T-cell (primary cell): ENCODE results near the gene ACSF3. TPM values are rescaled to one million over a fixed set of nuclear protein-coding genes. Genes with fewer than 3 reads are reported as not detected.

Experiments used
- ATAC-seq, 4 experiments: fragments of 200-7000 bp in 3 of 4; fragments of 150-1000 bp in 1 of 4; cut with Tn5 transposase; replicated peaks in 1 of 4; 1 replicate in 3 of 4; 2 replicates in 1 of 4; pipeline ENCODE4 v1.10.0; 2021; ENCODE audit warnings: moderate library complexity in 3 of 4, mild to moderate bottlenecking in 2 of 4, moderate number of reproducible peaks in 1 of 4
- CTCF ChIA-PET, 2 donors: fragments of 300-600 bp; sonication (Branson Sonifier 250); formaldehyde crosslinking; loops; one replicate each; lab custom pipeline; 2022; ENCODE audit warnings: antibody characterized with exemption in 2 of 2; lab: Charles Lee
- POLR2A ChIA-PET, 2 donors: fragments of 300-600 bp; sonication (Branson Sonifier 250); formaldehyde crosslinking; loops; one replicate each; lab custom pipeline; 2022; ENCODE audit warnings: antibody characterized with exemption in 2 of 2; lab: Charles Lee
- DNase-seq, 35 experiments: peaks; one replicate each; pipeline versions ENCODE4 v3.0.0 to v3.0.0-alpha.2; 2013 to 2023
- H3K27ac ChIP-seq: one replicate; pipeline ENCODE4 v1.5.1; 2013; ENCODE audit warnings: low read length
- H3K27me3 ChIP-seq, 2 experiments: replicated peaks in 1 of 2; 1 replicate in 1 of 2; 2 replicates in 1 of 2; pipeline versions ENCODE4 v1.6.1 to v1.7.0; 2013; ENCODE audit warnings: low read length in 1 of 2, mixed read lengths in 1 of 2; ENCODE audit not compliant: control insufficient read depth in 2 of 2, insufficient read depth in 2 of 2; ENCODE audit errors: extremely low read depth in 1 of 2
- H3K36me3 ChIP-seq, 2 donors: 1 replicate in 1 of 2; 2 replicates in 1 of 2; pipeline versions ENCODE4 v1.6.1 to v1.7.0; 2013; ENCODE audit warnings: low read length in 1 of 2; ENCODE audit not compliant: control insufficient read depth in 2 of 2, insufficient read depth in 1 of 2; ENCODE audit errors: extremely low read depth in 1 of 2
- H3K4me1 ChIP-seq, 2 experiments: 1 replicate in 1 of 2; 2 replicates in 1 of 2; pipeline versions ENCODE4 v1.6.1 to v1.7.0; 2013; ENCODE audit warnings: low read length in 2 of 2, mixed read lengths in 1 of 2; ENCODE audit not compliant: insufficient read depth in 2 of 2, control insufficient read depth in 1 of 2; ENCODE audit errors: extremely low read depth in 1 of 2
- H3K4me3 ChIP-seq, 2 donors: 1 replicate in 1 of 2; 2 replicates in 1 of 2; pipeline versions ENCODE4 v1.5.1 to v1.7.0; 2013; ENCODE audit warnings: mild to moderate bottlenecking in 2 of 2, low read length in 1 of 2, moderate library complexity in 1 of 2; ENCODE audit not compliant: control insufficient read depth in 1 of 2; ENCODE audit errors: extremely low read depth in 1 of 2
- H3K9me3 ChIP-seq: 2 replicates; pipeline ENCODE4 v1.7.0; 2013
- H3K27ac Mint-ChIP-seq, 2 donors: one replicate each; pipeline ENCODE4 v1.8.0; 2020 to 2021; ENCODE audit warnings: mild to moderate bottlenecking in 2 of 2, mixed read lengths in 2 of 2
- H3K27me3 Mint-ChIP-seq, 2 donors: one replicate each; pipeline ENCODE4 v1.8.0; 2021 to 2022; ENCODE audit warnings: mixed read lengths in 2 of 2
- H3K36me3 Mint-ChIP-seq: one replicate; pipeline ENCODE4 v1.8.0; 2021; ENCODE audit warnings: mixed read lengths
- H3K4me1 Mint-ChIP-seq, 3 donors: one replicate each; pipeline ENCODE4 v1.8.0; 2020 to 2022; ENCODE audit warnings: mixed read lengths in 3 of 3, mild to moderate bottlenecking in 1 of 3
- H3K4me3 Mint-ChIP-seq, 3 donors: one replicate each; pipeline ENCODE4 v1.8.0; 2020 to 2022; ENCODE audit warnings: mild to moderate bottlenecking in 3 of 3, mixed read lengths in 3 of 3, moderate library complexity in 3 of 3
- H3K9me3 Mint-ChIP-seq, 3 donors: one replicate each; pipeline ENCODE4 v1.8.0; 2020 to 2022; ENCODE audit warnings: mixed read lengths in 3 of 3
- WGBS: methylation state at CpG from one replicate; pipeline ENCODE4 v1.1.5; 2013; ENCODE audit warnings: missing lambda C conversion rate; ENCODE audit not compliant: insufficient coverage; 5-methylcytosine and 5-hydroxymethylcytosine counted together
- total RNA-seq, 35 experiments: library from RNA in 6 of 35; stranded (reverse) in 6 of 35; fragments of 120-200 nt in 1 of 35; gene quantifications; one replicate each; pipeline versions ENCODE4 v1.2.1 to v1.2.4 and lab custom pipeline; 2013 to 2026

Gene ACSF3
- total RNA-seq, 5 donors from 2014 or later (not counting 1 experiment from before 2014, with no cell fraction given): 70.5 to 102 (median 79.9) TPM

- H3K36me3 Mint-ChIP-seq: peaks cover 37% of the 10 kb centered on the region
- Histone ChIP-seq H3K4me3 (no peak overlapping the region), H3K27ac (no peak overlapping the region), H3K9me3 (no peaks in the 10 kb centered on the region), H3K36me3 (peaks cover 9 to 26% of the 10 kb centered on the region in 2 donors), H3K4me1 (no peaks in the 10 kb centered on the region), H3K27me3 (no peaks in the 10 kb centered on the region)
- H3K27me3 Mint-ChIP-seq: no peaks in the 10 kb centered on the region
- ChIA-PET POLR2A (no interaction called here), CTCF (no interaction called here)
- WGBS: 89% methylated on average over 3 of the region's 8 CpGs
- H3K27ac Mint-ChIP-seq: no peak overlapping the region
- DNase-seq (no peak), ATAC-seq (no peak)
- H3K4me1 Mint-ChIP-seq: peaks cover 0 to 5% (median 2%) of the 10 kb centered on the region in 3 donors
- no peak overlapping the region for H3K4me3 Mint-ChIP-seq
- peaks cover 3 to 8% (median 6%) of the 10 kb centered on the region in 3 donors for H3K9me3 Mint-ChIP-seq
These were observed 57.3 kb downstream of the ACSF3 start for GRCh38 chr16:89150981-89151380.

- Mint-ChIP-seq H3K27ac (no peak overlapping the region), H3K27me3 (no peaks in the 10 kb centered on the region), H3K4me3 (no peak overlapping the region), H3K4me1 (peaks cover 0 to 2% (median 0%) of the 10 kb centered on the region in 3 donors), H3K9me3 (peaks cover 3 to 8% (median 6%) of the 10 kb centered on the region in 3 donors), H3K36me3 (peaks cover 27% of the 10 kb centered on the region)
- peaks cover 4 to 20% of the 10 kb centered on the region in 2 donors for H3K36me3 ChIP-seq
- no peaks in the 10 kb centered on the region for H3K9me3 ChIP-seq
- DNase-seq (no peak), ATAC-seq (peak in 2 of 4 experiments; percentile 21 to 26)
- H3K27ac ChIP-seq: no peak overlapping the region
- CTCF ChIA-PET: no interaction called here
- peaks cover 0 to 4% of the 10 kb centered on the region in 2 experiments for H3K4me1 ChIP-seq
- peaks cover 0 to 2% of the 10 kb centered on the region in 2 experiments for H3K27me3 ChIP-seq
- POLR2A ChIA-PET: no interaction called here
- H3K4me3 ChIP-seq: no peak overlapping the region
- 90% methylated on average over 31 of the region's 41 CpGs for WGBS
These were observed 59.4 kb downstream of the ACSF3 start for GRCh38 chr16:89152831-89153700.

DNA sequence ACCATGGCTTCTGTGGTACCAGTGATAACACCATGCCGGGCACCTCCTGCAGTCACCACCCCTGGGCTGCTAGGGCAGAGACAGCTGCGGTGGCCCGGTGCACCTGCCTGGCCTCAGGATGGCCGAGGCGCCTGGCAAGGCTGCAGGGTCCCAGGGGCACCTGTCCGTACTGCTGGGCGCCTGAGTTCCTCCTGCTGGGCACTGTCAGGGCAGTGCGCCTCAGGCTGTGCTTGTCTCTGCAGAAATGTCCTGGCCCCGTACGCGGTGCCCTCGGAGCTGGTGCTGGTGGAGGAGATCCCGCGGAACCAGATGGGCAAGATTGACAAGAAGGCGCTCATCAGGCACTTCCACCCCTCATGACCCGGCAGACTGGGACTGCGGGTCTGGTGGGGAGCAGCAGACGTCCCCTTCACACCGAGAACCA lies 60.2 kb downstream of the ACSF3 start:
- 93% methylated on average over 17 of the region's 19 CpGs for WGBS
- CTCF ChIA-PET: no interaction called here
- peaks cover 0 to 2% of the 10 kb centered on the region in 2 experiments for H3K27me3 ChIP-seq
- no peak overlapping the region for H3K27ac ChIP-seq
- Mint-ChIP-seq H3K27ac (no peak overlapping the region), H3K4me3 (no peak overlapping the region), H3K4me1 (peaks cover 0 to 2% (median 0%) of the 10 kb centered on the region in 3 donors), H3K27me3 (no peaks in the 10 kb centered on the region), H3K9me3 (peaks cover 3 to 6% (median 5%) of the 10 kb centered on the region in 3 donors), H3K36me3 (peaks cover 23% of the 10 kb centered on the region)
- H3K4me1 ChIP-seq: peaks cover 0 to 6% of the 10 kb centered on the region in 2 experiments
- no peak overlapping the region for H3K4me3 ChIP-seq
- no peaks in the 10 kb centered on the region for H3K9me3 ChIP-seq
- POLR2A ChIA-PET: no interaction called here
- peak in 1 of 4 experiments; percentile 14 for ATAC-seq
- DNase-seq: no peak
- peaks cover 4 to 20% of the 10 kb centered on the region in 2 donors for H3K36me3 ChIP-seq

- no peak overlapping the region for H3K27ac ChIP-seq
- H3K9me3 Mint-ChIP-seq: no peaks in the 10 kb centered on the region
- WGBS: 86% methylated on average over 21 of the region's 24 CpGs
- H3K27ac Mint-ChIP-seq: no peak overlapping the region
- ChIA-PET CTCF (no interaction called here), POLR2A (no interaction called here)
- H3K27me3 ChIP-seq: peaks cover 0 to 2% of the 10 kb centered on the region in 2 experiments
- H3K36me3 Mint-ChIP-seq: peaks cover 16% of the 10 kb centered on the region
- ATAC-seq (peak in 1 of 4 experiments; percentile 22), DNase-seq (no peak)
- no peak overlapping the region for H3K4me3 ChIP-seq
- peaks cover 4 to 14% of the 10 kb centered on the region in 2 donors for H3K36me3 ChIP-seq
- H3K9me3 ChIP-seq: no peaks in the 10 kb centered on the region
- peaks cover 0 to 9% of the 10 kb centered on the region in 2 experiments for H3K4me1 ChIP-seq
- H3K27me3 Mint-ChIP-seq: no peaks in the 10 kb centered on the region
- H3K4me1 Mint-ChIP-seq: peaks cover 0 to 2% (median 0%) of the 10 kb centered on the region in 3 donors
- H3K4me3 Mint-ChIP-seq: no peak overlapping the region
These were observed 60.9 kb downstream of the ACSF3 start for GRCh38 chr16:89154390-89155183.

GRCh38 chr16:89155184-89155679 lies 61.6 kb downstream of the ACSF3 start:
- peaks cover 0 to 2% of the 10 kb centered on the region in 2 experiments for H3K27me3 ChIP-seq
- no peaks in the 10 kb centered on the region for H3K27me3 Mint-ChIP-seq
- POLR2A ChIA-PET: no interaction called here
- no peaks in the 10 kb centered on the region for H3K9me3 ChIP-seq
- H3K36me3 ChIP-seq: peaks cover 4 to 13% of the 10 kb centered on the region in 2 donors
- H3K4me3 Mint-ChIP-seq: no peak overlapping the region
- H3K4me3 ChIP-seq: no peak overlapping the region
- no peak overlapping the region for H3K27ac Mint-ChIP-seq
- WGBS: 83% methylated on average over 12 of the region's 19 CpGs
- peaks cover 0 to 9% of the 10 kb centered on the region in 2 experiments for H3K4me1 ChIP-seq
- DNase-seq: no peak
- H3K9me3 Mint-ChIP-seq: no peaks in the 10 kb centered on the region
- H3K36me3 Mint-ChIP-seq: peaks cover 9% of the 10 kb centered on the region
- H3K4me1 Mint-ChIP-seq: peaks cover 0 to 2% (median 0%) of the 10 kb centered on the region in 3 donors
- H3K27ac ChIP-seq: no peak overlapping the region
- CTCF ChIA-PET: interaction anchor here in 1 of 2 donors (0.5 kb wide), 1 partner anchor 30 kb away, joined by 4 read pairs; no protein-coding TSS in a partner anchor
- no peak for ATAC-seq
